PC-3 (cell line): Measurements from ENCODE around the gene BCL6.

ENCODE experiments used
- CTCF ChIP-seq: fragments of 300-600 bp; sonication (generic); conservative IDR thresholded peaks from 2 replicates; pipeline ENCODE4 v1.5.1; 2017; ENCODE audit warnings: antibody characterized with exemption, low read depth, mild to moderate bottlenecking, low read length
- EZH2 ChIP-seq: fragments of 300-600 bp; sonication (generic); IDR thresholded peaks from one replicate; pipeline ENCODE4 v1.6.1; 2017; ENCODE audit warnings: antibody characterized with exemption, mild to moderate bottlenecking, low read length; ENCODE audit not compliant: unreplicated experiment

DNA sequence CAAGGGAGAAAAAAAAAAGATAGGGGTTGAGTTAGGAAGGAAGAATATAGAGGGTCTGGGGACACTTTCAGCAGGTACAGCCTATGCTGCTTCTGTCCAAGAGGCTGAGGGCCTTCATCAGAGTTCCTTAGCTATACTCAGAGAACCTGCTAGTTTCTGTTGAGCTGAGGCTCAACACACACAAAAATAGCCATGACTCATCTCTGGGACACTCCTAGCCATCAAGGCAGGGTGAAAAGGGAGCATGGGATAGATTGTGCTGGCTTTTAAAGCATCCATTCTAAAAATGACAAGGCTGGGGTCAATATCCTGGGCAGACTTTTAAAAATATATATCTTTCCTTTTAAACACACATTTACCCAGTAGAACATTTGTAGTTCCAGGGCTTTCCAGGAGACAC, 40.1 kb downstream of the BCL6 start:
- TF ChIP-seq EZH2 (no peak), CTCF (no peak)
